Forelimb muscle (tissue), 1 donor: Measurements from ENCODE around the gene APOC1. TPM values are rescaled to one million over a fixed set of nuclear protein-coding genes. Genes with fewer than 3 reads are reported as not detected.
A peak's percentile ranks its signal among the peaks of the same experiment; 100 is the strongest.
"Not testable (repeated sequence)": the region's sequence is repeated elsewhere in the genome, so short reads cannot be mapped to it uniquely, and the experiment has no call there.

ENCODE experiments used
- DNase-seq: peaks from one replicate; pipeline ENCODE4 v3.0.0-alpha.2; 2013; ENCODE audit warnings: low read depth
- polyA plus RNA-seq: library from polyadenylated mRNA; unstranded; fragments of 120-200 nt; gene quantifications from one replicate; pipeline ENCODE4 v1.2.1, GENCODE V29; 2013; ENCODE audit not compliant: insufficient read length

Gene APOC1
- polyA plus RNA-seq = 19.6 TPM

DNA sequence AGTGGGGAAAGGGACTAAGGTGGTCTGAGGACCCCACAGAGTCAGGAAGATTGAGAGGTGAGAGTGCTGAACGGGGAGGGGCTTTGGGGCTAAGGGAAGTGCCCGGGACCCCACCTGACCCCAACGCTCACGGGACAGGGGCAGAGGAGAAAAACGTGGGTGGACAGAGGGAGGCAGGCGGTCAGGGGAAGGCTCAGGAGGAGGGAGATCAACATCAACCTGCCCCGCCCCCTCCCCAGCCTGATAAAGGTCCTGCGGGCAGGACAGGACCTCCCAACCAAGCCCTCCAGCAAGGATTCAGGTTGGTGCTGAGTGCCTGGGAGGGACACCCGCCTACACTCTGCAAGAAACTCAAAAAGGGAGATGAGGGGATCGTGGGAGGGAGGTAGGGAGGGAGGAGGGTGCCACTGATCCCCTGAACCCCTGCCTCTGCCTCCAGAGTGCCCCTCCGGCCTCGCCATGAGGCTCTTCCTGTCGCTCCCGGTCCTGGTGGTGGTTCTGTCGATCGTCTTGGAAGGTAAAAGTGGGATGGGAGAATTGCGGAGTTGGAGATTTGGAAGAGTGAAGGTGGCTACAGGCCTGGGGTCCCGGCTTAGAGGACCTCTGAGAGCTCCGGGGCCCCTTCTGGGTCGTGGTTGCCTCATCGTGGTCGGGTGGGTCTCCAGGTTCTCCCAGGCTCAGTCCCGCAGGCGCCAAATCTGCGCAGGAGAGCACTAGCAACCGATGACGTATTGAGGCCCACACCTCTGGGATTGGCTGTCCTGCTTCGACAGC is at the start of gene APOC1:
Gene APOC1 (plus strand): TSS at position 176 of the 774 bp plus-strand sequence. CDS start 284 bp downstream, at position 460.
- DNase-seq = peak; percentile 71

DNA sequence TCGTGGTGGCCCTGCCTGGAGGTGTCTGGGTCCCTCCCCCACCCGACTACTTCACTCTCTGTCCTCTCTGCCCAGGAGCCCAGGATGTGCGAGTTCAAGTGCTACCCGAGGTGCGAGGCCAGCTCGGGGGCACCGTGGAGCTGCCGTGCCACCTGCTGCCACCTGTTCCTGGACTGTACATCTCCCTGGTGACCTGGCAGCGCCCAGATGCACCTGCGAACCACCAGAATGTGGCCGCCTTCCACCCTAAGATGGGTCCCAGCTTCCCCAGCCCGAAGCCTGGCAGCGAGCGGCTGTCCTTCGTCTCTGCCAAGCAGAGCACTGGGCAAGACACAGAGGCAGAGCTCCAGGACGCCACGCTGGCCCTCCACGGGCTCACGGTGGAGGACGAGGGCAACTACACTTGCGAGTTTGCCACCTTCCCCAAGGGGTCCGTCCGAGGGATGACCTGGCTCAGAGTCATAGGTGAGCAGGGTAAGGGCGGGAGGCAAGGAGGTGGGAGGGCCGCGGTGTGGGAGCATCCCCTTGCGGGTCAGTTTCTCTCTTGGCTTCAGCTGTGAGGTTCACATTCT is 49.1 kb upstream of the APOC1 start:
- no peak for DNase-seq

DNA sequence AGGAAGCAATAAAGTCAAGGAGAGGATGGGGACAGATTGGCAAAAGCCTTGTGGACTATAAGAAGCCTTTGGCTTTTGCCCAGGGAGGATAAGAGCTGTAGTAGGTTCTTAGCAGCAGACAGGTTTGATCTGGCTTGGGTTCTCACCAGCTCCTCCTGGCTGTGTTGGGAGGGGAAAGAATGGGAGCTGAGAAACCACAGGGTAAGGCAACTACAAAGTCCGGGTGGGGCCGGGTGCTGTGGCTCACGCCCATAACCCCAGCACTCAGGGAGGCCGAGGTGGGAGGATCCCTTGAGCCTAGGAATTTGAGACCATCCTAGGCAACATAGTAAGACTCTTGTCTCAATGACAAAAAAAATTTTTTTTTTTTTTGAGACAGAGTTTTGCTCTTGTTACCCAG is 47.7 kb upstream of the APOC1 start:
- DNase-seq = no peak

GRCh38 chr19:44867578-44867977 is 46.8 kb upstream of the APOC1 start:
- DNase-seq = no peak

DNA sequence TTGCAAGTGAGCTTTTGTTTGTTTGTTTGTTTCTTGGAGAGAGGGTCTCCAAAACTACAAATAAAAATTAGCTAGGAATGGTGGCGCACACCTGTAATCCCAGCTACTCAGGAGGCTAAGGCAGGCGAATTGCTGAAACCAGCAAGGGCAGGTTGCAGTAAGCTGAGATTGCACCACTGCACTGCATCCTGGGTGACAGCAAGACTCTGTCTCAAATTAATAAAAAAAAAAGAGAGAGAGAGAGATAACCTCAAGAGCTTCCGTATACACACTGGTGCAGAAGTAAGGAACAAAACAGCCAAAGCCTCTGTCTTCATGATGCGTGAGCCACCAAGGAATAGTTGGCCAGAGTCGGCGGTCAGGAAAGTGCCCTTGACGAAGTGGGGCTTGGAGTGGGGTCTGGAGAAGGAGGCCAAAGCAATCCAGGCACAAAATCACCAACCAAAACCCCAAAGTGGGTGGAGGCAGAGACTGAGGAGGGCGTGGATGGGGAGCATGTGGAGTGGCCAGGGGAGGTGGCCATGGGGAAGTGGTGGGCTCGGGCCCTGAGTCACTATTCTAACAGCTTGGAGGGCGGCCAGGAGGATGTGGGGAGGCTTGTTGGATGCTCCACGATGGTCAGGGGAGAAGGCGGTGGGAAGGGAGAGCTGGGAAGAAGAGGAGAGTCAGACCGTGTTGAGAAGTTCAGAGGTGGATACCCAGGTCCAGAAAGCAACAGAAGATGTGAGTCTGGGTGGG is 44.5 kb upstream of the APOC1 start:
- no peak for DNase-seq

- DNase-seq = no peak
Measured at GRCh38 chr19:44871809-44872208, 42.6 kb upstream of the APOC1 start.

- DNase-seq = no peak
Measured at GRCh38 chr19:44872661-44873060, 41.7 kb upstream of the APOC1 start.

- DNase-seq = no peak
Measured at GRCh38 chr19:44874317-44874716, 40.1 kb upstream of the APOC1 start.

- no peak for DNase-seq
Measured at GRCh38 chr19:44875666-44876451, 38.5 kb upstream of the APOC1 start.

GRCh38 chr19:44876930-44877535 is 37.4 kb upstream of the APOC1 start:
- no peak for DNase-seq

GRCh38 chr19:44878120-44878865 is 36.1 kb upstream of the APOC1 start:
- DNase-seq = no peak

DNA sequence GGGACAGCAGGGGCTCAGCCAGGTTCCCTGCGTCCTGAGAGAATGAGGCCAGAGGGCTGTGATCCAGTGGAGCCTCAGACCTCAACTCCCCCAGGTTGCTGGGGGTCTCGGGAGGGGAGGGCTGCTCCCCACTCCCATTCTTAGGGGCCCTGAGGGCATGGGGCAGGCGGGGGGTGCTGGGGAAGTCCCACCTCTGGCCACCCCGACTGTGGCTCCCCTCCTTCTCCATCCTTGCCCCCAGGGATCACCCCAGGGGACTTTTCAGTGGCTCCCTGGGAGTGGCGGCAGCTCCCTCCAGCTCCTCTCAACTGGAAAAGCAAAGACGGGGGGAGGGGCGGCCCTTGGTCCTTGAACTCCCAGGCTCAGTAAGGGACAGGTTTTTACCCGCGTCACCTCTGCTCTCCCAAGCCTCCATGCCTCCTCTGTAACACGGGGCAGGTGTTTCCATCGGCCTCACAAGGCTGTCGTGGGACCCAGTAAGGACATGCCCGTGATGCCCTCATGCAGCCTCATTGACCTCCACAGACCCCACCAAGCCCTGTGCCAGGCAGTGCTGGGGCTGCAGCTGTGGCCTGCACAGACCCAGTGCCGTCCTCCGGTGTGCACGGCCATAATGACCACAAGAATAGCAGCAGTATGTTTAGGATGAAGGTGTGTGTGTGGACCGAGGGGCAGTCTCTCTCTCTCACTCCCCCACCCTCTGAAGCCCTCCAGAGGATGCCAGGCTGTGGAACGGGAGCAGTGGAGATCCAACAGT is 34.9 kb upstream of the APOC1 start:
- no peak for DNase-seq

DNA sequence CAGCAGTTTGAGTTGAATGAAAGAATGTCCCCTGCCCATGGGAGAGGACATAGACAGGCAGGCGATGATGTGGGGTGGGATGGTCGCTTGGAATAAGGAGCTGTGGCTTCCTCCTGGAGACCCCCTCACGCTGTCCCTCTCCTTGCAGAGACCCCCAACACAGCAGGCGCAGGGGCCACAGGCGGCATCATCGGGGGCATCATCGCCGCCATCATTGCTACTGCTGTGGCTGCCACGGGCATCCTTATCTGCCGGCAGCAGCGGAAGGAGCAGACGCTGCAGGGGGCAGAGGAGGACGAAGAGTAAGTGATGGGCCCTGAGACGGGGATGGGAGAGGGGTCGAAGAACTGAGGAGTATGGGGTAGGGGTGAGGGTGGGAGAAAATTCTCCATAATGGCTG is 32.3 kb upstream of the APOC1 start:
- DNase-seq = no peak

GRCh38 chr19:44882619-44883397 is 31.6 kb upstream of the APOC1 start:
- DNase-seq = not testable (repeated sequence)

GRCh38 chr19:44883922-44884321 is 30.5 kb upstream of the APOC1 start:
- DNase-seq = no peak

- no peak for DNase-seq
Measured at GRCh38 chr19:44884566-44884965, 29.8 kb upstream of the APOC1 start.

GRCh38 chr19:44886141-44886540 is 28.3 kb upstream of the APOC1 start:
- no peak for DNase-seq

GRCh38 chr19:44887648-44888047 is 26.8 kb upstream of the APOC1 start:
- DNase-seq = no peak

GRCh38 chr19:44888335-44888734 is 26.1 kb upstream of the APOC1 start:
- DNase-seq = not testable (repeated sequence)
